Measurements from ENCODE around the gene CDH8.
"Not testable (repeated sequence)": the region's sequence is repeated elsewhere in the genome, so short reads cannot be mapped to it uniquely, and the experiment has no call there.

The CDH8 gene

GRCh38 chr16:61792194-61792909, 243.9 kb downstream of the CDH8 start:
- no peak for DNase-seq (ENCODE audit: low read depth in 1 of 2, low spot score in 1 of 2)

GRCh38 chr16:61791464-61791863, 244.8 kb downstream of the CDH8 start:
- no peak for DNase-seq (ENCODE audit: low read depth in 1 of 2, low spot score in 1 of 2)

GRCh38 chr16:61781855-61782254, 254.4 kb downstream of the CDH8 start:
- DNase-seq (ENCODE audit: low read depth in 1 of 2, low spot score in 1 of 2): not testable (repeated sequence)

GRCh38 chr16:61780161-61780560, 256.1 kb downstream of the CDH8 start:
- no peak for DNase-seq (ENCODE audit: low read depth in 1 of 2, low spot score in 1 of 2)

- DNase-seq (ENCODE audit: low read depth in 1 of 2, low spot score in 1 of 2): no peak
Observed at GRCh38 chr16:61770301-61770700, 265.9 kb downstream of the CDH8 start.

- no peak for DNase-seq (ENCODE audit: low read depth in 1 of 2, low spot score in 1 of 2)
Observed at GRCh38 chr16:61763991-61764390, 272.2 kb downstream of the CDH8 start.

GRCh38 chr16:61763013-61763412, 273.2 kb downstream of the CDH8 start:
- no peak for DNase-seq (ENCODE audit: low read depth in 1 of 2, low spot score in 1 of 2)

- DNase-seq (ENCODE audit: low read depth in 1 of 2, low spot score in 1 of 2): no peak
Observed at GRCh38 chr16:61730997-61731396, 305.2 kb downstream of the CDH8 start.

GRCh38 chr16:61726701-61727100, 309.5 kb downstream of the CDH8 start:
- no peak for DNase-seq (ENCODE audit: low read depth in 1 of 2, low spot score in 1 of 2)

GRCh38 chr16:61726125-61726524, 310.1 kb downstream of the CDH8 start:
- no peak for DNase-seq (ENCODE audit: low read depth in 1 of 2, low spot score in 1 of 2)

GRCh38 chr16:61721544-61721943, 314.7 kb downstream of the CDH8 start:
- no peak for DNase-seq (ENCODE audit: low read depth in 1 of 2, low spot score in 1 of 2)

- no peak for DNase-seq (ENCODE audit: low read depth in 1 of 2, low spot score in 1 of 2)
Observed at GRCh38 chr16:61715393-61715792, 320.8 kb downstream of the CDH8 start.

- no peak for DNase-seq (ENCODE audit: low read depth in 1 of 2, low spot score in 1 of 2)
Observed at GRCh38 chr16:61713787-61714186, 322.5 kb downstream of the CDH8 start.

GRCh38 chr16:61699640-61700039, 336.6 kb downstream of the CDH8 start:
- not testable (repeated sequence) for DNase-seq (ENCODE audit: low read depth in 1 of 2, low spot score in 1 of 2)

- DNase-seq (ENCODE audit: low read depth in 1 of 2, low spot score in 1 of 2): no peak
Observed at GRCh38 chr16:61684541-61684940, 351.7 kb downstream of the CDH8 start.

- DNase-seq (ENCODE audit: low read depth in 1 of 2, low spot score in 1 of 2): no peak
Observed at GRCh38 chr16:61681673-61682072, 354.6 kb downstream of the CDH8 start.

- no peak for DNase-seq (ENCODE audit: low read depth in 1 of 2, low spot score in 1 of 2)
Observed at GRCh38 chr16:61681124-61681523, 355.1 kb downstream of the CDH8 start.

GRCh38 chr16:61678182-61678581, 358.1 kb downstream of the CDH8 start:
- no peak for DNase-seq (ENCODE audit: low read depth in 1 of 2, low spot score in 1 of 2)

- DNase-seq (ENCODE audit: low read depth in 1 of 2, low spot score in 1 of 2): no peak
Observed at GRCh38 chr16:61677776-61678175, 358.5 kb downstream of the CDH8 start.

GRCh38 chr16:61676740-61677139, 359.5 kb downstream of the CDH8 start:
- DNase-seq (ENCODE audit: low read depth in 1 of 2, low spot score in 1 of 2): no peak

GRCh38 chr16:61671161-61671560, 365.1 kb downstream of the CDH8 start:
- no peak for DNase-seq (ENCODE audit: low read depth in 1 of 2, low spot score in 1 of 2)

GRCh38 chr16:61665512-61665911, 370.7 kb downstream of the CDH8 start:
- no peak for DNase-seq (ENCODE audit: low read depth in 1 of 2, low spot score in 1 of 2)

- no peak for DNase-seq (ENCODE audit: low read depth in 1 of 2, low spot score in 1 of 2)
Observed at GRCh38 chr16:61659936-61660335, 376.3 kb downstream of the CDH8 start.
